Right lung (tissue), 5 donors: ENCODE data around the gene FSTL4. TPM values are rescaled to one million over a fixed set of nuclear protein-coding genes. Genes with fewer than 3 reads are reported as not detected.

Experiments used
- DNase-seq, 2 donors: peaks; one replicate each; pipeline ENCODE4 v3.0.0-alpha.2; 2013
- polyA plus RNA-seq, 5 donors: library from polyadenylated mRNA; unstranded; fragments of 120-200 nt; gene quantifications; one replicate each; pipeline versions ENCODE4 v1.2.1 to v1.2.3, GENCODE V29; 2013; ENCODE audit warnings: inconsistent platforms in 1 of 5, low replicate concordance in 1 of 5; ENCODE audit not compliant: insufficient read length in 5 of 5, insufficient read depth in 1 of 5

Gene FSTL4
- polyA plus RNA-seq, 5 donors = 0.14 to 0.27 (median 0.19) TPM; not detected in 1

DNA sequence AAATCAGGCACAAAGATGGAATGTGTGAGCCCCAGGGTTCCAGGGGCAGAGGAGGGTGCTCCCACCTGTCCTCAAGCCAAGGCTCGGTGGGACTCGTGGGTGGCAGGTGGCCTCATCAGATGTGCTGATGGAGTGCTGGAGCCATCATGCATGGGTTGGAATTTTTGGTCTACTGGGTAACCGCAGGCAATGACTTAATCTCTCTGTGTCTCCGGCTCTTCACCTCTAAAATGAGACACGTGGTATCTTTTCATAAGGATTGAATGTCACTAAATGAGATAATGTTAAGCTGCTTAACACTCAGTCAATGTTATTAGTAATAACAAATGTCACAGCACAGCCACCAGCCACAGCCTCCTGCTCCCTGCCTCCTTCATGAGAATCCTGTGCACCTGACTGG lies 315.0 kb downstream of the FSTL4 start:
- no peak for DNase-seq

DNA sequence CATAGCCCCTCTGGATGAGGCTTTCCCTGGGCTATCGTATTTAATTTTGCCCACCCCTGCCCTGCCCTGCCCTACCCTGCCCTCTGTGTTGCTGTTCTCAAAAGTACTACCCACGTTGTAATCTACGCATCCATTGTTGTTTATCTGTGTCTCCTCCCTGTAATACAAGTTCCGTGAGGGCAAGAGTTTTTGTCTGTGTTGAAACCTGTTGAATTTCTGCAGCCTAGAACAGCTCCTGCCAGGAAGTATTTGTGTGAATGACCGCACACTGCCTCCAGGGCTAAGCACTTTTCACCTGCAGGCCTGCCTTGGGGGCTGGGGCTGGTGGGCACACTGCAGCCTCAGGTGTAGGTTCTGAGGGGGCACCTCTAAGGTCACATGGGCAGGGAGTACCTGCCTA lies 315.7 kb downstream of the FSTL4 start:
- no peak for DNase-seq

DNA sequence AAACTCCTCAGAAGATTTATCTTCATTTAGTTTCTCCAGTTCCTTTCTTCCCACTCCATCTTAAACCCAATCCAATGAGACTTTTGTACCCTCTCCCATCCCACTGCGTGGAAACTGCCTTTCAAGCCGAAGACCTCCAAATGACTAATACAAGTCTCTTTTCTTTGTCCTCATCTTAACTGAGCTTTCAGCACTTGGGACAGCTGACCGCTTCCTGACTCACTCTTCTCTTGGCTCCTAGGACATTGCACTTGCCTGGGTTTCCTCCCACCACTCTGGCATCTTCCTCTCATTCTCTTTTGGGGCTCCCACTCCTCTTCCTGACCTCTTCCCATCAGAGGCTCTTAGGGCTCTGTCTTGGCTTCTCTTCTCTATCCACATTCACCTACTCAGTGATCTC lies 316.8 kb downstream of the FSTL4 start:
- no peak for DNase-seq

DNA sequence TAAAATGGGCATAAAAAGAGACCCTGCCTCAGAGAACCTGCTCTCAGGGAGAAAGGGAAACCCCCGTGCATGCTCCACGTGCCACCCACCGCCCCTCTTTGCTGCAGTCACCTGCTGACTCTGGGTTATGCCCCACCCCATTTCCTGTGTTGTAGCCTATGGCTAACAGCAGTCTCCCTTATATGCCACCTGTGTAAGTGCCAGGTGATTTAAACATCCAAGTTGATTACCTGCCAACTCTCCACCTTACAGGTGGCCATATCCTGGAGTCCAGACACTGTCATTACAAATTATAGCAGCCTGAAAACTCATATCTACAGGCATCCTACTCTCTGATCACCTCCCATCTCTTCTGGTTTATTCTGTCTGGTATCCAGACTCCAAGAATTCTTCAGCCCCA lies 318.0 kb downstream of the FSTL4 start:
- DNase-seq = no peak

DNA sequence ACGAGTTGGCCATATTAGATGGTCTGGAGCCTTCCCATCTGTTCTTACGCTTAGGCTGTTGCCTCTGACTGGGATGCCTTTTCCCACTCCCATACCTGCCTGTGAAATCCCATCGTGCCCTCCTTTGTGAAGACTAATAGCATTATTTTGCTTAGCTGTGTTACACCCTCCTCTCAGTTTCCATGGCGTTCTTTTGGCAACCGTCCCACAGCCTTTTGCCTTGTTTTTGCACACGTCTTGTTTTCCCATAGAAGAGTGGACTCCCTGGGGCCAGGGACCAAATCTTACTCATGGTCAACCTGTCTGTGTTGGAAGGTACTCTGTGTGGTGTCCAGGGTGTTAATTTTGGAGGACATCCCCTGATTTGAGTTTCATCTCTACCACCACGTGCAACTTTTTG lies 318.4 kb downstream of the FSTL4 start:
- no peak for DNase-seq

DNA sequence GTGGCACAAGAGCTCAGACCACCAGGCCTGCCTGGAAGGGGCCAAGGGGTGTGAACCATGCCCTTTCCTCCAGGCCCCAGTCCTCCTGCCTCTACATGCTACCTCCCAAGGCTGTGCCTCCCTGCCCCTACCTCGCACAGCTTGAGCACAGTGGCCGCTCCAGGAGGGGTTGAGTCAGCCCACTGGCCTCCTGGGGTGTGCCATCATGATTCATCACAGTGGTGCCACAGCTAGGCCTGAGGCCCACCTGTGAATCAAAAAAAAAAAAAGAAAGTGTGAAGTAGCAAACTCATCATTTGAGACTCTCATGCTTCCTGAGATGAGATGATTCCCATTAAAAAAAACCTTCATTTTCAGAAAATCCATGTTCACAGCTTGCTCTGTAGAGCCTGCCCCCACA lies 320.0 kb downstream of the FSTL4 start:
- no peak for DNase-seq

DNA sequence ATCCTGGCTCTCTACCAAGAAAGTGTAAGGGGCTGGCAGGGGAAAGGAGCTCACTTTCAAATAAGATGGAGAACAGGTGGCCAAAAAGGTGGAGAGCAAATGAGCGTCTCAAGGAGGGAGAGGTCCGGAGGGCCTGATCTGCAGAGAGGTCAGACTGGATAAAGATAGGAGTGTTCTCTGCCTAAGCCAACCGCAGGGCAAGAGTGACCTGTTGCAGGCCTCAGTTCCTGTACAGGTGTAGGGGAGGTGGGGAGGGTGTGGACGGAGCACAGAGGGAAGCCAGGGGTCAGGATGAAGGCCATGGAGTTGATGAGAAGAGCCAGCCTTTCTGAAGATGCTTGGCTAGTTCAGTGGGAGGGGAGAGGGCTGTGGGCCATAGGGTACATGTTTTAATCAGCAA lies 320.8 kb downstream of the FSTL4 start:
- DNase-seq = no peak

DNA sequence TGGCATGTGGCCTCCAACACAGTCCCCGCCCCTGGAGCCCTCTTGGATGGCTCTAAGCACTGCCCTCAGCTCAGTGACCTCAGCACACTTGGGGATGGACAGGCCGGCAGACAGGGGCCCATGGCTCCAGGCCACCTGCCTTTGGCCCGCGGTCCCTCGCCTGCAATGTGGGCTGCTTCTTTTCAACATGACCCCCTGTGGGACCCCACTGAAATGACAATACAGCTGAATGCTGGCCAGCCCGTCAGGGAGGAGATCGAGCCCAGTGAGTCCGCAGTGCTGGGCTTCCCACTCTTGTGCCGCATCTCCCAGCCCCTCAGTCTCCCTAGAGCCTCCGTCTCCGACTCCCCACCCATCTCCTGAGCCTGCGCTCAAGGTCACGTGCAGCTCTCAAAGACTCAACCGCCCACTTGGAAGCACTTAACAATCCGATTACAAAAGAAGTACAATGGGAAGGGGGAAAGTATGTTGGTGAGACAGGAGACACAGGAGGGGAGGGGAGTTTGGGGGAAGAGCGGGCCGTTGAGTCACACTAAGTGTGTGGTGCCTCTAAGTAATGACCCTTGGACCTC lies 321.6 kb downstream of the FSTL4 start:
- no peak for DNase-seq

DNA sequence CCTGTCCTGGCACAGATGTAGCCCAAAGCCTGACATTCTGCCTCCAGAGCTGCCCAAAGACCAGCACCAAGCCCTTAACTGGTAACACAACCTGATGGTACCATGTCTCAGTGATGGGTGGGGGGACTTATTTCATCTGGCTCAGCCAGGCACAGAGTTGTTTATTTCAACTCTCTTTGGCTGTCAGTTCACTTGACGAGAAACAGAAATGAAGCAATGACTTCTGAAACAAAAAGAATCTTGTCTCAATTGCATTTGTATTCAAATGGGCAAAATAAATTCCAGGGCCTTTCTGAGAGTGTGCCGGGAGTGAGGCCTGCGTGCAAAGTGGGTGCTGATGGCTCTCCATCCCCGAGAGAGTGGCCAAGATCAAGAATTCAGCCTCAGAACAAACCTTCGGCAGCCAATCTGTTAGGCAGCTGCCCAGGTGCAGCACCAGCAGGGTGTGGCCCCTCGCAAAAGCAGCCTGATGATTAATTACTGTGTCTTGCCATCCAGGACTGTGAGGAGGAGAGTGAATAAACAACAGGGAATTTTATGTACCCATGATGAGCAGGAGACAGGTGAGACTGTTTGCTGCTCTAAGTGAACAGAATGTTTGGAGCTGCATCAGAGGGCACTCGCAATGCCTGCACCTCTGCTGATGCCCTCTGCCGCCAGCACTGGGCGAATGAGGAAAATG lies 322.5 kb downstream of the FSTL4 start:
- DNase-seq = no peak

DNA sequence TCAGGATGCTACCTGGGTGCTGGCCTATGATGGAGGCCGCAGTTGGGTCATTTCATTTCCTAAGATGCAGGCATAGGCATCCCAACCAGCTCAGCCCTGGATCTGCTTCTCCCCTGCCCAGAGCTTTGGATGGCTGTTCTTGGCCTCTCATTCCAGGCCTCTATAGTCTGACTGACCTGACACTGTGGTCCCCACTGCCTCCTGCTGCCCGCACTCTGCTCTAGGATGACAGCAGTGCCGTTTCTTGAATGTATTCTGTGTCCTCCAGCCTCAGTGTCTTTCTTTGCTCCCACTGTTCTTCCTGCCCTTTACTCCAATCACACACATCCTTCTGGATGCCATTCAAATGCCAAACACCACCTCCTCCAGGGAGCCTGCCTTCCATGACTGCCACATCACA lies 324.8 kb downstream of the FSTL4 start:
- no peak for DNase-seq

DNA sequence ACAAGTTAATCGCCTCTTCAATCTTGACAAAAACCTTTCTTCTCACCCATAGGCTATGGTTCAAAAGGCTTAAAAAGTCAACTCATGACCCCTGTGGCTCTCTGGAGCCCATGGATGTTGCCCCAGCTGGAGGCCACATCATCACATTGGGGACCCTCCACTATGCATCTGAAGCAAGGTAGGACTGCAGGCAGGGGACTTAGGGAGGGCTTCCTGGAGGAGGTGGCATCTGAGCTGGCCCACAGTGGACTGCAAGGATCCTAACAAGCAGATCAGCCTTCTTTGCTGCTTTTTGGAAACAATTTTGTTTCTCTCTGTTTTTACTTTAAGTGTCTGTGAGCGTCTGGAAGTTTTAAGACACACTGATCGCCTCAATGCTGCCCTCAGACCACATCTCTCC lies 325.9 kb downstream of the FSTL4 start:
- no peak for DNase-seq

DNA sequence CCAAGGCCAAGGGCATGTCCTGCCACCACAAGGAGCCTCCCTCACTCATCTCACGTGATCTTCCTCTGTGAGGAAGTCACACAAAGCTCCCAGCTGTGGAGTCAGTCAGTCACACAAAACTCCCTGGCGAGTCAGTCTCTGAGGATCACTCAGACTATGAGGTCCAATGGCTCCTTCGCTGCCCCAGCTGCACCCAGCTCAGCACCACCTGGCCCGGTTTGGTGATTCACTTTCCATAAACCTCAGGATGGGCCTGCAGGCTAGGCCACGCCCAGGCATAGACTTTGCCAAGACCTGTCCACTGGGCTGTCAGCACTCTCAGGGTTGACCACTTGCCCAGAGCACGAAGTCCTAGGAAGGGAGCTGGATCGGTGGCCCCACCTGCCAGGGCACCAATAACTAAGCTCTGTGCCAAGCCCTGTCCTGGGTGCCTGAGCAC lies 326.7 kb downstream of the FSTL4 start:
- no peak for DNase-seq

DNA sequence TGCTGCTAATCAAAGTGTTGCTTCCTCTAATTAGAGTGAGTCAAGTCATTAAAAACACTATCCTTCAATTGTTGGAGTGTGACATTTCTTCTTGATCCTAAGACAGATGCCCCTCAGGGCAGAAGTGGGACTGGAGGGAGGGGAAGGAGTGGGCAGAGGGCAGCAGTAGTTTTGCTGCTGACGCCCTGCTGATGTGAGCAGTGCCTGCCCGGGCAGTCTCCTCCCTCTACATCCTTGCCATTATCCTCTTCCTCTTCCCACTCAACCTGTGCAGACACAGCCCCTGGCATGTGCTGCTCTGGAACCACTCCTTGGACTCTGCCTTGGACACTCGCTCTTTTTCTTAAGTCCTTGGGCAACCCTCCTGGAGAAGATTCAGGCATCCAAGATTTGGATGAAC lies 328.0 kb downstream of the FSTL4 start:
- DNase-seq = no peak

DNA sequence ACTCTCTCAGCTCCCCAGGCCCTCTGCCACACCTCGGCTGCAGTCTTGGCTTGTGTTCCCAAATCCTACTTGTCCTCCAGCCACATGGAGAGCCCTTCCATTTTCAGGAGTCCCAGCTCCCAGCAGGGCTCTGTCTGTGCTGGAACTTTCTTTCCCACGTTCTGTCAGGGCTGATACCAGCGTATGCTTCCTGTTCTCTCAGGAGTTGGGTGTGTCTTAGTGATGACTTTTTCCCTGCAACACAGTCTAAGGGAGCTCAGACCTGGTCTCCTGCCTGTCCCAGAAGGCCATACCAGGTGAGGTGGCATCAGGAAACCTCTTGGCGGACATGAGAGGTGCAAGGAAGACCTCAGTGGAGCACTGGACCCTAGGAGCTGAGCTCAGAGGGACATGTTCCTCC lies 334.0 kb downstream of the FSTL4 start:
- no peak for DNase-seq

DNA sequence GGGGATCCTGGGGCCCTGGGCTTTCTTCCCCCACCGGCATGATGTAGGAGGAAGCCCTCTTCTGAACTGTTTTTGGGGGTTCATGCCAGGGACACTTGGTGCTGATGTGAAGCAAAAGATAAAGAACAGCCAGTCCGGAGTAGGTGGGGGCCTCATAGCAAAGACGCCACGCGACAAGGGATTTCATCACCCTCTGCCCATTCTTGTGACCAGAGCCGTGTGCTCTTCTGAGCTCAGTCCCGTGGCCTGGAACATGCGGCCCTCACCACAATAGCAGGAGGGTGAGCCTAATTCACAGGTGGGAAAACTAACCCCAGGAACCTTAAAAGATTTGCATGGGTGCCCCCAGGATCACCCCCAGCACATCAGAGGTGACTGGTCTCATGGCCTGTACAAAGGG lies 334.6 kb downstream of the FSTL4 start:
- DNase-seq = no peak

DNA sequence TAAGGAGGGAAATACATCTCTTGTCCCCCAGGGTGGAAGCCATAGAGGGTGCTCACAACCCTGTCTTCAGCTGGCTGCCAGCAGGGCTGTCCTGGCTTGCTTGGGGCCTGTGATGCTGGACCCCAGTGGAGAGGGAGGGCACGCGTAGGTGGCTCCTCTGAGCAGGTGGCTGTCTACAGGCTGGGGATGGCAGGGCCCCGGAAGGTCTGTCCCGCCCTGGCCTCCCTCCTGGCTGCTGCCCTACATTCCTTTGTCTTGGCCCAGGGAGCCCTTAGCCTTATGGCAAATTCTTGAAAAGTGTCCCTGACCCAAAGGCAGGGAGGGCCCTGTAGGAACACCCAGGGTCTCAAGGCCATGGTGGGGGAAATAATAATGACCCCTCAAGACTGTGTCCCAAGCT lies 336.2 kb downstream of the FSTL4 start:
- DNase-seq = no peak

DNA sequence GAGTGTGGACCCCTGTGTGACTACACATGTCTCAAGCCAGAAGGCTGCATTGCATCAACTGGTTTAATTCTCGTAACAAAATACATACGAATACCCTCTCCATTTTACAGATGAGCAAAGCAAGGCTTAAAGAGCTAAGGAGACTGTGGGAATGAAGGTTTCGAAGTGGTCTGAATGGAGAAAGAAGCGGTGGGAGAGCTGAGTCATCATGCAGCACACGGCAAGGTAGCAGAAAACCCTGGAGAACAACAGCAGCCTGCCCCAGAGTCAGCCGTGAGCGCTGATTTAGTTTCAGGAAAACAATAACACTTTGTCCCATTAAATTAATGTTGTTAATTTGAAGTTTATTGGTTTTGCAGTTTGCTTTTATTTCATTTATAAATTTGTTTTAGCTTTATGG lies 336.7 kb downstream of the FSTL4 start:
- DNase-seq = no peak

DNA sequence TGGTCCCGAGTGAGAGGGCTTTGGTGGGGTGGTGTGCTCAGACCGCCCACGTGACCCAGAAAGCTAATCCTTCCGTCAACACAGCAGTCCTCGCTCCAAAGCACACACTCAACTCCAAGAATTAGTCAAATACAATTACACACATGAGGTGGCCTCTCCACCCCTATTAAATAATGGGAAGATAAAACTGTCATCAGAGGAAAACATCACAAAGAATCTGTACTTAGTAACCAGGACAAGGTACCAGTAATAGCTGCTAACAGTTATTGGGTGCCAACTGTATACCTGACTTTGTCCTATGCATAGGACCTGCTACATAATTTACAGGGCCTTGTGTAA lies 337.8 kb downstream of the FSTL4 start:
- DNase-seq = no peak

DNA sequence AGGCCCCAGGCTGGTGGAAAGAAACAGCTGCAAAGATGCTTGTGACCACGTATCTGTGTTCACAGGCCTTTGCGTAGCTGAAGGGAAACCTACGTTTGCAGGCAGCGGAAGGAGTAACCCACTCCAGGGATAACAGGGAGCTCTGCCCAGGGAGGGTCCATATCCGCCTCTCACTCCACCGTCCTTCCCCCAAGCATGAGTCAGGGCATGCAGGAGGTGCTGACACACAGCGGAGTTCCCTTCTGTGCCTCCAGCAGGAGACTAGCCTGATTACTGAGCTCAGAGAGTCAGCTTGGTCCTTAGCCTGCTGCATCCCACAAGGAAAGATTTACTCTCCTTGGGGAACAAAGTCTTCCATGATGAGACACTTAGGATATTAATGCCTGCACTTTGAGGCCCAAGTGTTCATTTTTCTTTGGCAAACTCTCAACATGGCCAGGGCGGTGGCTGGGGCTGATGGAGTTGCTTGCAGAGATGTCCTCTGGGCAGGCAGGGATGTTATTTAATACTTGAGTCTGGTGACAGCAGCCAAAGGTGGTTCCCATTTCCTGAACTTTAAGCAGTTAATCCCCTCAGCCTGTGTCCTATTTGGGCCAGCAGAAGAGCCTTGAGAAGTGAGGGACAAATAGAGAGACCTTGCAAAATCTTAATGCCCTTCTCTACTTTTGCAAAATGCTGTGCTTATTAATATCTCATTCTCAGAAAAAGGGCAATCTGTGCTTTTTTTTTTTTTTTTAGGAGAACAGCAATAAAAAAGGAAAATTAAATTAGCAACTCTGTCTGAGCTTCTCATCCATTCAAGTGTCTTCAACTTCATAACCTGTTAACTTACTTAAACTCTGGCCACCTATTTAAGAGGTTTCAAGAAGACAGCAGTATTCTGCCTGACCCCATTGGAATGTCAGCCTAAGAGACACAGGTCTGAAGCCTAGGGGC lies 338.4 kb downstream of the FSTL4 start:
- no peak for DNase-seq

DNA sequence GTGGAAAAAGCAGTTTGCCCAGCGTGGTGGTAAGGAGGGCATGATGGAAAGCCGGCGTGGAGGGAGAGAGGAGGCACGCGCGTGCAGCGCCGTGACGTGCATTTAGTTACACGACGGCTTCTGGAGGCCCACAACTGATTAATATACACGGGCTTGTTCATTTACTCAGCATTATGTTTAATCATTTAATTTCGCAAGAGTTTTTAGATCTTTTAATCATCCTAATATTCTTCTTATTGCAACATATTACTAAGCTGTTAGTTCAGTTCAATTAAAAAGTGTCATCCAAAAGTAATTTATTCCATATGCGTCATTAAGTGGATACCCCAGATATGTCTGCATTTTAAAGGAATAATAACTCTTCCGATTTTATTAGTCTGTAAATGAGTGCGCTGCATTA lies 340.0 kb downstream of the FSTL4 start:
- DNase-seq = no peak

DNA sequence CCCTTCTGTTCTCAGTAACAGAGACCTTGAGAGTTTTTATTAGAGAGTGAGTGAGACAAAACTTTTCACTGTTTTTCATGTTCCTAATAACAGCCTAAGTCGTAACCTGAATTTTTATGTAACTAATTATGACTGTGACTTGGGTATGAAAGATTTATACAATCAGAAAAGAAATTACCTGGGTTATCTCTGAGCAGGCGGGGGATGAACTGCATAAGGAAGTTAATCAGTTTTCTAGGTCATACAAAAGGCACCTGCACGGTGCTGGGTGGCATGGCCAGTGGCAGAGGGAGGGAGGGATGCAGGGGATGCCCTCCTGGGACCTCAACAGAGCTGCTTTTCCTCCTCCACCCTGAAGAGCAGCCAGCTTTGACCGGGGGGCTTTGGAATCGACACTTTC lies 340.7 kb downstream of the FSTL4 start:
- DNase-seq = no peak

DNA sequence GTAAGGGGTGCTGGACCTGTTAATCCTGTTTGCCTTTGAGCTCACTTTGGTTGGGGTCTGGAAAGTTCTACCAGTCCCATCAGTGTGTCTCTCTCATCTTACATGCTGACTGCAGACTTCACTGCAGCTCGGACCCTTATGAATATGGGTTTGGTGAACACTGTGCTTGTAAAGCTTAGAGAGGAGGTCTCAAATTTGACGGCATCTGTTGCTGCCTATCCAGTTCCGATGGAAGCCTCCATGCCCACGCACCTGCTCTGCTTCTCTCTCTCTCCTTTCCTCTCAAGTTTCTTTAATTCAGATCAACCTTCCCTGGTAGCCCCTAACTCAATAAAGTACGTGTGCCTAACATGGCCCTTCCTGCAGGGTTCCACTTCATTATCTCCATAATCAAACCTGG lies 342.6 kb downstream of the FSTL4 start:
- no peak for DNase-seq

DNA sequence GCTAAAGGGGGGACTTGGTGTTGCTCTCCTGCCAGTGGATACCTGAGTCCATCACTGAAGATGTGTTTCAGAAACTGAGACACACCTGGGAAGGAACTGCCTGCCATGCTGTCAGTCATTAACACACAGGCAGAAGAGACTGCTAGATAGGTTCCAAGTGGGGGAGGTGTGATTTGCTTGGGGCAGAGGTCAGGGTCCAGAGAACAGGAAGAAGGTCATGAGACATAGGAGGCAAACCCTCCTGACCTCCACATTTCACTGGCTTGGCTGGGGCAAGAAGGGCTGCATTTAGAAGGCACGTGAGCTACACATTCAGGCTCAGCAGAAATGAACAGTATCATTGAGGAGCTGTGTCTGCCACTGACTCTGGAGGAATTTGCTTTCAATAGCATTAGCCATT lies 344.7 kb downstream of the FSTL4 start:
- no peak for DNase-seq
